GM21576 (cell line): ENCODE results near the gene IL1A.

Source experiments
- ATAC-seq: cut with Tn5 transposase; IDR thresholded peaks from one replicate; pipeline ENCODE4 v1.9.1; 2021; ENCODE audit warnings: mild to moderate bottlenecking, moderate library complexity; ENCODE audit not compliant: unreplicated experiment

The IL1A gene

DNA sequence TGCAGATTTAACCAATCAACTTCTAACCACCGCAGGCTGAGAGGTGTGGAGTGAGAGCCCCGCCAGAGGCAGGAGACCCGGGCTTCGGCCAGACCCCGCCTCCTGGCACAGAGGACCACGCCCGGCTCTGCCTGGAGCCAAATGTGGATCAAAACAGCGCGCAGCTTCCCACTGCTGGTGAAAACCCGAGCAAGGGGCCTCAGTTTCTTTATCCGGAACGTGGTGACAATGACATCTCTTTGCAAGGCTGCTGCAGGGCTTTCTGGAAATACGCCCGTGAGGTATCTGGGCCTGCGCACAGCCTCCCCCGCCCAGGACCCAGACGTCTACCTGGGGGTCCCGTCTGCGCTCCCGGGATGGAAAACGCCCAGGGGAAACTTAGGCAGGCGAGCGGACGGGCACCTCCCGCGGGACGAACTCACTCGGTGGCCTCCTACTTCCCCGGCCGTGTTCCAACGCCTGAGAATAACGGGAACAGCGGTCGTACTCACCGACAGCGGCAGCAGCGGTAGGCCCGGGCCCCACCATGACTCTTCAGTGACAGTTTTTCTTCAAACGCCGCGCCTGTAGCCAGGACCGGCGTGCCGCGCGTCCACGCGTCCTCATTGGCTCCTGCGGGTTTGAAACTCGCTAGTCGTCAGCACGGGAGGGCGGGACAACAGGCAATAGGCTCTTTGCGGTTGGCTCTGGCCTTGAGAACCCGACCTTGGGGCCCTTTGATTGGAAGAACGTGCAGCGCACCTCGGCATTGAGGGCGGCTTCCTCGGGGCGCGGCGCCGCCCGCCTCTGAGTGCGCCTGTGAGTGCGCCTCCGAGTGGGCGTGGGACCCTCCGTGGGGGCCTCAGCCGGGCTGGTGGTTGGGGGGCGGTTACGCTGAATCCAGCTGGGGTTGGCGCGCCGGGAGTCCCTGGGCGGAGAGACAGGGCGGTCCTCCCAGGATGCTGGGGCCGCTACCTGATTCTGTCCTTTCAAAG, 19.9 kb downstream of the IL1A start, which contains the start of gene CKAP2L:
CKAP2L (minus strand) TSS at position 539 of the 974 bp plus-strand sequence; CDS start at position 528, 11 bp downstream.
- ATAC-seq: peak; percentile 97

DNA sequence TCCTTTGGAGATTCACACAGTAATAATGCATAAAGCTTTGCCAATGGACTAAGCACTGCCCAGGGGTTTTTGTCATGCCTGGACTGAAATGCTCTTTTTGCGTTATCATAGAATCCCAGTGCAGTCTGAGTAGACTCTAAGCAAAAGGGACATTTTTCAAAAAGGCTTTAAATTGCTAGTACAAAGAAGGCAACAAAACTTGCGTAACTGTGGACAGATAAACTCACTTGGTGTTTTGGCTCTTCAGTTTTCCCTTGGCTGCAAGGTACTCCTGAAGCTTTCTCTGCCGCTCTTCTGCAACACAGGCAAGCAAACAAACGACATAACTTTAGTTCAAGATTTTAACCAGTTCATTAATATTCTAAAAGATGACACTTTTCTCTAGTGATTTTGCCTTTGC, 22.0 kb downstream of the IL1A start:
- ATAC-seq: no peak

- no peak for ATAC-seq
Observed at GRCh38 chr2:112760149-112760548, 24.1 kb downstream of the IL1A start.

- no peak for ATAC-seq
Observed at GRCh38 chr2:112758711-112759110, 25.6 kb downstream of the IL1A start.

- no peak for ATAC-seq
Observed at GRCh38 chr2:112757265-112757664, 27.0 kb downstream of the IL1A start.

DNA sequence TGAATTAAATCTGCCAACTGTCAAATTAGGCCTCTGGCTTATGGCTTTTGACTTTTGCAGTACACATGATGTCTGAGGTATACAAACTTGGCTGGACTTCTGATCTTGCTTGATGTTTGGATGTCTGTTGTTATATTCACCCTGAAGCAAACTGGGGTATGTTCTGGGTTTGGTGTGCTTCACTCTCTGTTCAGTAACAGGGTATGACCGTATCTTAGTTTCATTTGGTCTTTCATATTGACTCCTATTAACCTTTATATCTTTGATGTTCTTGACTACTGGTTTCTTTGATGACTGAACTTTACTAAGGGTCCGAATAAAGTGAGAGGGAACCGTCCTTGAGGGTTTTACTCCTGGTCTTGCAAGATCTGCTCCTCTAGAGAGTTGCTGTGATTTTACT, 28.1 kb downstream of the IL1A start:
- ATAC-seq: no peak

DNA sequence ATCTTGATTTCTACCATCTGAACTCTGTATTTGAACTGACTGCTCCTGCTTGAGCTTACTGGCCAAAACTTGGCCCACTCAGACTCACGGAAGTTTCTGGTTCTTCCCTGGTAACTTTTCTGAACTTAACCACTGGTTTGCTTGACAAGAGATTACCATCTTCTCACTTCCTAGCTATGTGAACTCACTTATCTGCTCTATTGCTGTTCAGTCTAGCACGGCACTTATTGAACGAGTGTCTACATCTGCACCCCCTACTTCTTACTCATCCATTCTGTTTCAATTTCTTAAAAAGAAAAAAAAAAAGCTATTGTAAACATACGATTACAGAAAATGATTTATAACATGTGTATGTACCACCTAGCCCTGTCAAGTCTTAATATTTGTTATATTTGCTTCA, 28.8 kb downstream of the IL1A start:
- ATAC-seq: no peak

DNA sequence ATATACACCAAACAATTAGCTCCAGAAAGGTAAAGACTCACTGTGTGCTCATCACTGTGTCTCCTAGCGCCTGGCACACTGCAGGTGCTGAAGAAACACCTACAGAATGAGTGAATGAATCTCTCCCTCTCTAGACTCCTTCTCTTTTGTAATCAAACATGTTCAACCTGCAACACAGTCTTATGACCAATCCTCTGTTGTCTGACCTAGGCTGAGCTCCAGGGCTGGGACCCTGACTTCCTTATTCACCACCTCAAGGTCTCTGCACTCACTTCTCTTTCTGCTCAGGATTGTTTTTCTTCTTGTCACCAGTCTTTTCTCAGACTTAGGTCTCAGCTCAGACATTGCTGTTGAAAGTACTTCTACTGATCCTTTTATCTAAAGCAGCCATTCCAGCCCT, 29.7 kb downstream of the IL1A start:
- ATAC-seq: no peak

- ATAC-seq: no peak
Observed at GRCh38 chr2:112752667-112753066, 31.6 kb downstream of the IL1A start.

GRCh38 chr2:112751451-112752197, 32.7 kb downstream of the IL1A start:
- no peak for ATAC-seq

DNA sequence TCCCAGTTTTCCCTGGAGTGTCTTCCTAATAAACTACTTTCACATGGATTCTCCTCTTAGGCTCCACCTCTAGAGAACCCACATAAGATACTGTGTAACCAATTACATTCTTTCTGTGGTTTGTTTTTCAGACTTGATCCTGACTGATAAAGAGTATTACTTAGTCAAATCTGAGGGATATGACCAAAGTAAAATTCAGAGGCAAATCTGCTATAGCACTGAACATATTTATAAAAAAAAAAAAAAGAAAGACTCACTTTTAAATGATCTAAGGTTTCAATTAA, 33.8 kb downstream of the IL1A start:
- no peak for ATAC-seq

- peak; percentile 87 for ATAC-seq
Observed at GRCh38 chr2:112749755-112750559, 34.3 kb downstream of the IL1A start.

DNA sequence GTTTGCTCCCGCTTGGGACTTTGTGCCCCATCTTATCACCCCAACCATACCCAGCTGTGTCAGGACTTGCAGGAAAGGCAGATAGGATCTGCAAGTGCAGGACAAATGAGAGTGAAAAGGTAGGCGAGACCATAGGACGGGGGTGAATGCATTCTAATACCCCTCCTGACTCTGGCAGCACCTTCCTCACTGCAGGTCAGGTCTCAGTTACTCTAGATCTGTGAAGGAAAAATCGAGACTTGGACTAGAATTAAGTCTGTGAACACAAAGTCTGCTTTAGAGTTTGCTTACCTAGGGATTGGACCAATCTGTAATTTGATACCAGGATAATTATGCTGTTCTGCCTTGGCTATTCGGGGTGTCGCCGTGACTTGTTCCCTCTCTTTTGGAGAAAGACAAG, 43.8 kb downstream of the IL1A start:
- no peak for ATAC-seq

GRCh38 chr2:112737542-112738232, 46.6 kb downstream of the IL1A start:
- no peak for ATAC-seq

- ATAC-seq: no peak
Observed at GRCh38 chr2:112733871-112734270, 50.4 kb downstream of the IL1A start.

GRCh38 chr2:112733456-112733855, 50.8 kb downstream of the IL1A start:
- no peak for ATAC-seq

DNA sequence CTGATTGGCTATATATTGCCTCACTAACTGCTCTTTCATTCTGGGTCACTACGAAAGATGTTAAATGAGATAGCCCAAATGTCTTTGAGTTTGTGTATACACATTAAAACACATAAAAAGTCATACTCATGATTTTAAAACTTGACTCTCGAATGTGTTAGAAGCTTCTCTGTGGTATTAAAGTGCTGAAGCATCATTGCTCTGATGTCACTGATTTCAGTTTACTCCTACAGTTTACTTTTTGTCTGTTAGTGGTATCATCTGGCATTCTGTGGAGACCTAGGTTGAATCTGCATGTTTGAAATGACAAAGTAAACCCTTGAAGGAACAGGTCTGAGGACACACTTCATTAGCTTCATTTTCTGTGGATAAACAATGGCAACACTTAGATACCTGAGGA, 52.8 kb downstream of the IL1A start:
- no peak for ATAC-seq

DNA sequence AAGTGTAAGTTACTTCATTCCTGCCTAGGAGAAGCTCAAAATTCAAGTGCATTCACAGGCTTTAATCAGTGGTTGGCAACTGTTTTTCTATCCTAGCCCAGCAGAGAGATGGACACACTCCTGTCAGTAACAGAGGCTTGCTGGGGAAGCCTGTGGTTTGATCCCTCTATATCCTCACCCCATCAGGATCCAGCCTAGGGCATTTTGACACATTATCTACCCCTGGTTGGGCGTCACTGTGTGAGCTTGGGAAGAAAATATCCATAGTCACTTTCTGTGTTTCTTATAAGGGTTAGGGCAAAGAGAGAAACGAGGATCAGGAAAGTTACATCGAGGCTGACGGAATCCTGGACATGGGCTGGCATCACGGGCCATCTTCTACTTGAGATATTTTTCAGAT, 53.5 kb downstream of the IL1A start:
- ATAC-seq: no peak

- no peak for ATAC-seq
Observed at GRCh38 chr2:112730216-112730615, 54.1 kb downstream of the IL1A start.

DNA sequence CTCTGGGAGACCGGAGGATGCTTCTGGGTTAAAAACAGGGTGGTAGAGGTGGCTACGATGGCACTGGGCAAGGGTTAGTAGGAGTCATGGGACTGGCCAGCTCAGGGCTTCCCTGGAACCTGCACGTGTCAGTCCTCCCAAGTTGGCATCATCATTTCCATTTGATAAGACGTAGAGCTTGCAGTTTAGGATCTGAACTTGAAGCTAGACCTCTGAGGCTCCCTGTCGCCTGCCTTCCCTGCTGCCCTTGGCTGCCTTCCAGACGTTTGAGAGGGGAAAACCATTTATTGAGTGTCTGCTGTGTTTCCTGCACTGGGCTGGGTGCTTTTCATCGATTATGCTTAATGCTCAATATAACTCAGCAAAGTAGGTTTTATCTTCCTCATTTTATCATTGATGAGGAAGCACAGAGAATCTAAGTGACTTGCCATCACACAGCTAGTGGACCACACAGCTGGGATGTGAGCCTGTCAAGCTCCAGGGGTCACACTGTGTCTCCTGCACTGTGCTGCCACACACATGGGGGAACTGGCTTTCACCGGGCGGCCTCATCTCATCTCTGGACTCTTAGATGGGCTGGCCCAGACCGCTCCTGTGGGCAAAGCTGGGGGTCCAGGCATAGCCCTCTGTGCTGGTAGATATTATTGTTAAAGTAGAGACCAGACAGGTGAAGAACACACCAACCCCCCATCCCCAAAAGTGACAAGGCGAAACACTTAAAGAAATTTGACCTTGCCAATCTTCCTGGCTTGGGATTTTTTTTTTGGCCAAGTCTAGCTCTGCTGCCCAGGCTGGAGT, 55.7 kb downstream of the IL1A start:
- no peak for ATAC-seq
